Measurements from ENCODE around the gene RYR3. TPM values are rescaled to one million over a fixed set of nuclear protein-coding genes. Genes with fewer than 3 reads are reported as not detected.

The RYR3 gene
- total and polyA plus RNA-seq, 2 of the 13 experiments (the other 11 are each of a cell fraction or from before 2014, with no cell fraction given), result not detected

- TF ChIP-seq AHDC1 (CRISPR knock-in tag; IDR thresholded peaks at IDR 0.05; ENCODE audit: borderline replicate concordance), result no peak
- no peak for TF ChIP-seq JUNB (CRISPR knock-in tag; IDR thresholded peaks at IDR 0.05; ENCODE audit: borderline replicate concordance)
- TF ChIP-seq ZNF430 (CRISPR knock-in tag; IDR thresholded peaks at IDR 0.05), result no peak
- no peak for TF ChIP-seq CSRNP2 (CRISPR knock-in tag; conservative IDR thresholded peaks at IDR 0.05; ENCODE audit: low read depth)
- TF ChIP-seq ZFX (CRISPR knock-in tag; IDR thresholded peaks at IDR 0.05; ENCODE audit: low read depth), result no peak
- no peak for TF ChIP-seq KDM1A (CRISPR knock-in tag; IDR thresholded peaks at IDR 0.05)
- TF ChIP-seq TOE1 (CRISPR knock-in tag; IDR thresholded peaks at IDR 0.05), result no peak
- no peak for TF ChIP-seq THAP8 (CRISPR knock-in tag; IDR thresholded peaks at IDR 0.05; ENCODE audit: borderline replicate concordance)
Observed at GRCh38 chr15:33506781-33507296, 196.1 kb downstream of the RYR3 start (continued).

Measured in HepG2 (cell line).